ENCODE data around the gene TAAR5.
"Not testable (repeated sequence)": the region's sequence is repeated elsewhere in the genome, so short reads cannot be mapped to it uniquely, and the experiment has no call there.

The TAAR5 gene

GRCh38 chr6:132612449-132613108 is 23.0 kb upstream of the TAAR5 start:
- Histone ChIP-seq H3K27me3 (ENCODE audit: control insufficient read depth in 1 of 2, insufficient read depth in 2 of 2, low read length in 2 of 2) (no peaks in the 10 kb centered on the region), H3K27ac (ENCODE audit: low read depth, low read length) (no peak overlapping the region), H3K4me1 (ENCODE audit: control insufficient read depth in 1 of 2, insufficient read depth in 2 of 2, low read length in 2 of 2) (peaks cover 14 to 41% of the 10 kb centered on the region in 2 donors), H3K36me3 (ENCODE audit: control insufficient read depth in 1 of 2, insufficient read depth in 2 of 2, low read length in 2 of 2) (no peaks in the 10 kb centered on the region), H3K9me3 (ENCODE audit: control insufficient read depth in 1 of 2, low read length in 2 of 2) (no peaks in the 10 kb centered on the region), H3K4me3 (ENCODE audit: low read depth in 1 of 2, low read length in 2 of 2) (peak overlapping the region; percentile 66 to 68), H3K9ac (ENCODE audit: low read depth in 1 of 2, low read length in 2 of 2) (peak overlapping the region; percentile 14 to 28)

- no peak overlapping the region for H3K27ac ChIP-seq (ENCODE audit: low read depth, low read length)
- no peak overlapping the region for H3K9ac ChIP-seq (ENCODE audit: low read depth in 1 of 2, low read length in 2 of 2)
- H3K4me1 ChIP-seq (ENCODE audit: control insufficient read depth in 1 of 2, insufficient read depth in 2 of 2, low read length in 2 of 2) = peaks cover 17 to 49% of the 10 kb centered on the region in 2 donors
- no peak overlapping the region for H3K4me3 ChIP-seq (ENCODE audit: low read depth in 1 of 2, low read length in 2 of 2)
- no peaks in the 10 kb centered on the region for H3K36me3 ChIP-seq (ENCODE audit: control insufficient read depth in 1 of 2, insufficient read depth in 2 of 2, low read length in 2 of 2)
- no peaks in the 10 kb centered on the region for H3K27me3 ChIP-seq (ENCODE audit: control insufficient read depth in 1 of 2, insufficient read depth in 2 of 2, low read length in 2 of 2)
- H3K9me3 ChIP-seq (ENCODE audit: control insufficient read depth in 1 of 2, low read length in 2 of 2) = no peaks in the 10 kb centered on the region
These were observed 22.1 kb upstream of the TAAR5 start for GRCh38 chr6:132611616-132612015.

GRCh38 chr6:132607544-132608233 is 18.1 kb upstream of the TAAR5 start:
- no peak overlapping the region for H3K27ac ChIP-seq (ENCODE audit: low read depth, low read length)
- no peaks in the 10 kb centered on the region for H3K36me3 ChIP-seq (ENCODE audit: control insufficient read depth in 1 of 2, insufficient read depth in 2 of 2, low read length in 2 of 2)
- no peak overlapping the region for H3K9ac ChIP-seq (ENCODE audit: low read depth in 1 of 2, low read length in 2 of 2)
- H3K4me1 ChIP-seq (ENCODE audit: control insufficient read depth in 1 of 2, insufficient read depth in 2 of 2, low read length in 2 of 2) = peaks cover 18 to 53% of the 10 kb centered on the region in 2 donors
- H3K27me3 ChIP-seq (ENCODE audit: control insufficient read depth in 1 of 2, insufficient read depth in 2 of 2, low read length in 2 of 2) = no peaks in the 10 kb centered on the region
- peak overlapping the region in 1 of 2 donors; percentile 16 for H3K4me3 ChIP-seq (ENCODE audit: low read depth in 1 of 2, low read length in 2 of 2)
- no peaks in the 10 kb centered on the region for H3K9me3 ChIP-seq (ENCODE audit: control insufficient read depth in 1 of 2, low read length in 2 of 2)

- no peaks in the 10 kb centered on the region for H3K9me3 ChIP-seq (ENCODE audit: control insufficient read depth in 1 of 2, low read length in 2 of 2)
These were observed 15.2 kb upstream of the TAAR5 start for GRCh38 chr6:132604635-132605152.

GRCh38 chr6:132600900-132601299 is 11.4 kb upstream of the TAAR5 start:
- H3K27me3 ChIP-seq (ENCODE audit: control insufficient read depth in 1 of 2, insufficient read depth in 2 of 2, low read length in 2 of 2); H3K4me1 ChIP-seq (ENCODE audit: control insufficient read depth in 1 of 2, insufficient read depth in 2 of 2, low read length in 2 of 2); H3K9ac ChIP-seq (ENCODE audit: low read depth in 1 of 2, low read length in 2 of 2); H3K27ac ChIP-seq (ENCODE audit: low read depth, low read length); H3K36me3 ChIP-seq (ENCODE audit: control insufficient read depth in 1 of 2, insufficient read depth in 2 of 2, low read length in 2 of 2); H3K4me3 ChIP-seq (ENCODE audit: low read depth in 1 of 2, low read length in 2 of 2); H3K9me3 ChIP-seq (ENCODE audit: control insufficient read depth in 1 of 2, low read length in 2 of 2): not testable (repeated sequence)

More at GRCh38 chr6:132604635-132605152, 15.2 kb upstream of the TAAR5 start:
- no peaks in the 10 kb centered on the region for H3K27me3 ChIP-seq (ENCODE audit: control insufficient read depth in 1 of 2, insufficient read depth in 2 of 2, low read length in 2 of 2)
- no peak overlapping the region for H3K4me3 ChIP-seq (ENCODE audit: low read depth in 1 of 2, low read length in 2 of 2)
- H3K36me3 ChIP-seq (ENCODE audit: control insufficient read depth in 1 of 2, insufficient read depth in 2 of 2, low read length in 2 of 2) = no peaks in the 10 kb centered on the region
- H3K4me1 ChIP-seq (ENCODE audit: control insufficient read depth in 1 of 2, insufficient read depth in 2 of 2, low read length in 2 of 2) = peaks cover 13 to 33% of the 10 kb centered on the region in 2 donors
- H3K9ac ChIP-seq (ENCODE audit: low read depth in 1 of 2, low read length in 2 of 2) = no peak overlapping the region
- no peak overlapping the region for H3K27ac ChIP-seq (ENCODE audit: low read depth, low read length)

- no peaks in the 10 kb centered on the region for H3K4me1 ChIP-seq (ENCODE audit: control insufficient read depth in 1 of 2, insufficient read depth in 2 of 2, low read length in 2 of 2)
- no peaks in the 10 kb centered on the region for H3K9me3 ChIP-seq (ENCODE audit: control insufficient read depth in 1 of 2, low read length in 2 of 2)
- no peak overlapping the region for H3K4me3 ChIP-seq (ENCODE audit: low read depth in 1 of 2, low read length in 2 of 2)
- no peak overlapping the region for H3K9ac ChIP-seq (ENCODE audit: low read depth in 1 of 2, low read length in 2 of 2)
- H3K27me3 ChIP-seq (ENCODE audit: control insufficient read depth in 1 of 2, insufficient read depth in 2 of 2, low read length in 2 of 2) = no peaks in the 10 kb centered on the region
- H3K36me3 ChIP-seq (ENCODE audit: control insufficient read depth in 1 of 2, insufficient read depth in 2 of 2, low read length in 2 of 2) = no peaks in the 10 kb centered on the region
- no peak overlapping the region for H3K27ac ChIP-seq (ENCODE audit: low read depth, low read length)
These were observed 8.9 kb upstream of the TAAR5 start for GRCh38 chr6:132598473-132598872.

- H3K27ac ChIP-seq (ENCODE audit: low read depth, low read length) = no peak overlapping the region
- H3K27me3 ChIP-seq (ENCODE audit: control insufficient read depth in 1 of 2, insufficient read depth in 2 of 2, low read length in 2 of 2) = no peaks in the 10 kb centered on the region
- no peaks in the 10 kb centered on the region for H3K9me3 ChIP-seq (ENCODE audit: control insufficient read depth in 1 of 2, low read length in 2 of 2)
- no peaks in the 10 kb centered on the region for H3K36me3 ChIP-seq (ENCODE audit: control insufficient read depth in 1 of 2, insufficient read depth in 2 of 2, low read length in 2 of 2)
- no peak overlapping the region for H3K4me3 ChIP-seq (ENCODE audit: low read depth in 1 of 2, low read length in 2 of 2)
- no peaks in the 10 kb centered on the region for H3K4me1 ChIP-seq (ENCODE audit: control insufficient read depth in 1 of 2, insufficient read depth in 2 of 2, low read length in 2 of 2)
- H3K9ac ChIP-seq (ENCODE audit: low read depth in 1 of 2, low read length in 2 of 2) = no peak overlapping the region
These were observed 6.7 kb upstream of the TAAR5 start for GRCh38 chr6:132596201-132596600.

GRCh38 chr6:132592855-132593254 is 3.3 kb upstream of the TAAR5 start:
- Histone ChIP-seq H3K27me3 (ENCODE audit: control insufficient read depth in 1 of 2, insufficient read depth in 2 of 2, low read length in 2 of 2) (no peaks in the 10 kb centered on the region), H3K27ac (ENCODE audit: low read depth, low read length) (no peak overlapping the region), H3K36me3 (ENCODE audit: control insufficient read depth in 1 of 2, insufficient read depth in 2 of 2, low read length in 2 of 2) (no peaks in the 10 kb centered on the region), H3K4me3 (ENCODE audit: low read depth in 1 of 2, low read length in 2 of 2) (no peak overlapping the region), H3K4me1 (ENCODE audit: control insufficient read depth in 1 of 2, insufficient read depth in 2 of 2, low read length in 2 of 2) (no peaks in the 10 kb centered on the region), H3K9ac (ENCODE audit: low read depth in 1 of 2, low read length in 2 of 2) (no peak overlapping the region), H3K9me3 (ENCODE audit: control insufficient read depth in 1 of 2, low read length in 2 of 2) (no peaks in the 10 kb centered on the region)

- Histone ChIP-seq H3K9me3 (ENCODE audit: control insufficient read depth in 1 of 2, low read length in 2 of 2) (no peaks in the 10 kb centered on the region), H3K27ac (ENCODE audit: low read depth, low read length) (no peak overlapping the region), H3K27me3 (ENCODE audit: control insufficient read depth in 1 of 2, insufficient read depth in 2 of 2, low read length in 2 of 2) (no peaks in the 10 kb centered on the region), H3K4me3 (ENCODE audit: low read depth in 1 of 2, low read length in 2 of 2) (no peak overlapping the region), H3K36me3 (ENCODE audit: control insufficient read depth in 1 of 2, insufficient read depth in 2 of 2, low read length in 2 of 2) (no peaks in the 10 kb centered on the region), H3K4me1 (ENCODE audit: control insufficient read depth in 1 of 2, insufficient read depth in 2 of 2, low read length in 2 of 2) (no peaks in the 10 kb centered on the region), H3K9ac (ENCODE audit: low read depth in 1 of 2, low read length in 2 of 2) (no peak overlapping the region)
These were observed 821 bp upstream of the TAAR5 start for GRCh38 chr6:132590362-132590761.

- H3K4me1 ChIP-seq (ENCODE audit: control insufficient read depth in 1 of 2, insufficient read depth in 2 of 2, low read length in 2 of 2) = no peaks in the 10 kb centered on the region
- no peak overlapping the region for H3K4me3 ChIP-seq (ENCODE audit: low read depth in 1 of 2, low read length in 2 of 2)
- no peaks in the 10 kb centered on the region for H3K27me3 ChIP-seq (ENCODE audit: control insufficient read depth in 1 of 2, insufficient read depth in 2 of 2, low read length in 2 of 2)
- H3K9me3 ChIP-seq (ENCODE audit: control insufficient read depth in 1 of 2, low read length in 2 of 2) = no peaks in the 10 kb centered on the region
- no peak overlapping the region for H3K9ac ChIP-seq (ENCODE audit: low read depth in 1 of 2, low read length in 2 of 2)
- no peak overlapping the region for H3K27ac ChIP-seq (ENCODE audit: low read depth, low read length)
- no peaks in the 10 kb centered on the region for H3K36me3 ChIP-seq (ENCODE audit: control insufficient read depth in 1 of 2, insufficient read depth in 2 of 2, low read length in 2 of 2)
These were observed 2.1 kb downstream of the TAAR5 start for GRCh38 chr6:132587424-132587823.

All from duodenal mucosa (tissue), 2 donors.